Adrenal gland (tissue), 5 donors: ENCODE results near the gene CR1L.
"Not testable (repeated sequence)": the region's sequence is repeated elsewhere in the genome, so short reads cannot be mapped to it uniquely, and the experiment has no call there.

ENCODE experiments used
- CTCF ChIP-seq, 6 experiments: fragments of 450-650 bp in 4 of 6; fragments of 200-600 bp in 2 of 6; sonication (generic) in 1 of 6; IDR thresholded peaks; 1 replicate in 5 of 6; 2 replicates in 1 of 6; pipeline versions ENCODE4 v1.5.1 to v1.8.0; 2016 to 2021; ENCODE audit warnings: antibody characterized with exemption in 6 of 6, mild to moderate bottlenecking in 2 of 6, moderate library complexity in 1 of 6
- POLR2A ChIP-seq, 2 donors: fragments of 450-650 bp; IDR thresholded peaks; one replicate each; pipeline ENCODE4 v1.6.1; 2017; ENCODE audit warnings: antibody characterized with exemption in 2 of 2, mild to moderate bottlenecking in 2 of 2, moderate library complexity in 1 of 2
- donor health status: DM: no; HTN: no; CAD: no.

- TF ChIP-seq POLR2A, CTCF (IDR thresholded peaks at IDR 0.05): not testable (repeated sequence)
These were observed 47.4 kb downstream of the CR1L start for GRCh38 chr1:207692291-207692690.
